Measurements from ENCODE around the gene SLC25A20.

- TF ChIP-seq, protein P1, sequence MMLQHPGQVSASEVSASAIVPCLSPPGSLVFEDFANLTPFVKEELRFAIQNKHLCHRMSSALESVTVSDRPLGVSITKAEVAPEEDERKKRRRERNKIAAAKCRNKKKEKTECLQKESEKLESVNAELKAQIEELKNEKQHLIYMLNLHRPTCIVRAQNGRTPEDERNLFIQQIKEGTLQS (IDR thresholded peaks at IDR 0.05) = no peak
- TF ChIP-seq, protein P2, sequence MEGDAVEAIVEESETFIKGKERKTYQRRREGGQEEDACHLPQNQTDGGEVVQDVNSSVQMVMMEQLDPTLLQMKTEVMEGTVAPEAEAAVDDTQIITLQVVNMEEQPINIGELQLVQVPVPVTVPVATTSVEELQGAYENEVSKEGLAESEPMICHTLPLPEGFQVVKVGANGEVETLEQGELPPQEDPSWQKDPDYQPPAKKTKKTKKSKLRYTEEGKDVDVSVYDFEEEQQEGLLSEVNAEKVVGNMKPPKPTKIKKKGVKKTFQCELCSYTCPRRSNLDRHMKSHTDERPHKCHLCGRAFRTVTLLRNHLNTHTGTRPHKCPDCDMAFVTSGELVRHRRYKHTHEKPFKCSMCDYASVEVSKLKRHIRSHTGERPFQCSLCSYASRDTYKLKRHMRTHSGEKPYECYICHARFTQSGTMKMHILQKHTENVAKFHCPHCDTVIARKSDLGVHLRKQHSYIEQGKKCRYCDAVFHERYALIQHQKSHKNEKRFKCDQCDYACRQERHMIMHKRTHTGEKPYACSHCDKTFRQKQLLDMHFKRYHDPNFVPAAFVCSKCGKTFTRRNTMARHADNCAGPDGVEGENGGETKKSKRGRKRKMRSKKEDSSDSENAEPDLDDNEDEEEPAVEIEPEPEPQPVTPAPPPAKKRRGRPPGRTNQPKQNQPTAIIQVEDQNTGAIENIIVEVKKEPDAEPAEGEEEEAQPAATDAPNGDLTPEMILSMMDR (IDR thresholded peaks at IDR 0.05; ENCODE audit: low read depth, low read length, missing input control) = no peak
- TF ChIP-seq RAD21 (IDR thresholded peaks at IDR 0.05) = peak in 1 of 2 donors; percentile 19
- no peak for TF ChIP-seq SP1 (IDR thresholded peaks at IDR 0.05)
- TF ChIP-seq GABPA (IDR thresholded peaks at IDR 0.05 in 1 of 2, conservative IDR thresholded peaks at IDR 0.05 in 1 of 2) = no peak
- TF ChIP-seq, protein P3, sequence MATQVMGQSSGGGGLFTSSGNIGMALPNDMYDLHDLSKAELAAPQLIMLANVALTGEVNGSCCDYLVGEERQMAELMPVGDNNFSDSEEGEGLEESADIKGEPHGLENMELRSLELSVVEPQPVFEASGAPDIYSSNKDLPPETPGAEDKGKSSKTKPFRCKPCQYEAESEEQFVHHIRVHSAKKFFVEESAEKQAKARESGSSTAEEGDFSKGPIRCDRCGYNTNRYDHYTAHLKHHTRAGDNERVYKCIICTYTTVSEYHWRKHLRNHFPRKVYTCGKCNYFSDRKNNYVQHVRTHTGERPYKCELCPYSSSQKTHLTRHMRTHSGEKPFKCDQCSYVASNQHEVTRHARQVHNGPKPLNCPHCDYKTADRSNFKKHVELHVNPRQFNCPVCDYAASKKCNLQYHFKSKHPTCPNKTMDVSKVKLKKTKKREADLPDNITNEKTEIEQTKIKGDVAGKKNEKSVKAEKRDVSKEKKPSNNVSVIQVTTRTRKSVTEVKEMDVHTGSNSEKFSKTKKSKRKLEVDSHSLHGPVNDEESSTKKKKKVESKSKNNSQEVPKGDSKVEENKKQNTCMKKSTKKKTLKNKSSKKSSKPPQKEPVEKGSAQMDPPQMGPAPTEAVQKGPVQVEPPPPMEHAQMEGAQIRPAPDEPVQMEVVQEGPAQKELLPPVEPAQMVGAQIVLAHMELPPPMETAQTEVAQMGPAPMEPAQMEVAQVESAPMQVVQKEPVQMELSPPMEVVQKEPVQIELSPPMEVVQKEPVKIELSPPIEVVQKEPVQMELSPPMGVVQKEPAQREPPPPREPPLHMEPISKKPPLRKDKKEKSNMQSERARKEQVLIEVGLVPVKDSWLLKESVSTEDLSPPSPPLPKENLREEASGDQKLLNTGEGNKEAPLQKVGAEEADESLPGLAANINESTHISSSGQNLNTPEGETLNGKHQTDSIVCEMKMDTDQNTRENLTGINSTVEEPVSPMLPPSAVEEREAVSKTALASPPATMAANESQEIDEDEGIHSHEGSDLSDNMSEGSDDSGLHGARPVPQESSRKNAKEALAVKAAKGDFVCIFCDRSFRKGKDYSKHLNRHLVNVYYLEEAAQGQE (IDR thresholded peaks at IDR 0.05) = no peak
- TF ChIP-seq RXRA (IDR thresholded peaks at IDR 0.05) = peak in 1 of 2 donors; percentile 9
- no peak for TF ChIP-seq FOXA1 (IDR thresholded peaks at IDR 0.05)
- TF ChIP-seq ZBTB33 (IDR thresholded peaks at IDR 0.05) = no peak
Observed at GRCh38 chr3:48919215-48920138, 20.8 kb upstream of the SLC25A20 start.
